ENCODE data around the gene ATG9A. TPM values are rescaled to one million over a fixed set of nuclear protein-coding genes. Genes with fewer than 3 reads are reported as not detected.

Gene ATG9A
- total and polyA plus RNA-seq, 2 of the 8 experiments (the other 6 are each of a cell fraction or from before 2014, with no cell fraction given) = 43.6 to 66.8 TPM

DNA sequence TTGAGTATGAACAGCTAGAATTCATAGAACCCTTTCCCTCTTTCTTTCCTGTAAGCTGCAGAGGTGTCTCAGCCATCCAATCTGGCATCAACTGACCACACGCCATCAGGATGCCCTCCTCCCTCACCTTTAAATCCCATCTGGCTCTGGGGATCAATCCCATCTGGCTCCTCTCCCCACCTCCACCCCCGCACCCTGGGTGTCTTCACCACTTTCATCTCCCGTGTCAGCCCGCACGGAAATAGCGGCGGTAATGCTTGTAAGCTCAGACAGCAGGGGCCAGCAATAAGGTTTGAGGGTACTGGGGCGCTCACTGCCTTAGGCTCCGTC lies 23.1 kb upstream of the ATG9A start:
- H2AK5ac ChIP-seq (ENCODE audit: low read depth, low read length) = no peak overlapping the region
- H3K9me3 ChIP-seq (ENCODE audit: insufficient read depth in 2 of 2, low read depth in 1 of 2, low read length in 1 of 2) = no peaks in the 10 kb centered on the region
- no peak overlapping the region for H3K23ac ChIP-seq (ENCODE audit: insufficient read length)
- no peak overlapping the region for H2BK120ac ChIP-seq (replicated peaks; ENCODE audit: low read depth, low read length)
- 7% methylated on average over 9 of the region's 9 CpGs; no CpG with 5 or more reads in 1 of the 2 experiments for WGBS, 2 experiments (ENCODE audit: extremely low coverage in 1 of 2, insufficient coverage in 1 of 2, insufficient read length in 1 of 2, insufficient replicate concordance in 2 of 2, low coverage in 1 of 2, low lambda C conversion rate in 2 of 2, missing lambda C conversion rate in 1 of 2)
- H2AFZ ChIP-seq (ENCODE audit: low read length) = peak overlapping the region; percentile 14; the same call in 1 of the 2 replicates
- H3K4me1 ChIP-seq (replicated peaks in 1 of 4; ENCODE audit: control insufficient read depth in 3 of 4, insufficient read depth in 4 of 4, low read length in 3 of 4) = peaks cover 5 to 14% (median 9%) of the 10 kb centered on the region in 4 experiments
- H3K4me3 ChIP-seq (ENCODE audit: extremely low read depth in 1 of 4, insufficient read depth in 2 of 4, low read depth in 3 of 4, low read length in 4 of 4) = peak overlapping the region; percentile 46 to 64 (median 57)
- peaks cover 0 to 9% (median 5%) of the 10 kb centered on the region in 4 experiments; a peak in 4 of 8 replicates for H3K36me3 ChIP-seq (ENCODE audit: control insufficient read depth in 2 of 4, insufficient read depth in 4 of 4, low read length in 3 of 4)
- no peak overlapping the region for H2BK12ac ChIP-seq (ENCODE audit: low read depth, low read length)
- peak overlapping the region; percentile 95; the same call in 1 of the 2 replicates for H2BK15ac ChIP-seq (ENCODE audit: low read length)
- H3K9ac ChIP-seq (replicated peaks in 1 of 4; ENCODE audit: extremely low read depth in 1 of 4, low read depth in 3 of 4, low read length in 3 of 4) = peak overlapping the region in 3 of 4 experiments; percentile 17 to 52 (median 20); a peak in 4 of 7 replicates
- POLR2A ChIA-PET (ENCODE audit: partially characterized antibody) = interaction anchor here (0.6 to 14.9 kb wide), 19 partner anchors 7 to 131 kb away, joined by 3 to 190 read pairs (median 6); partner anchors contain the start of genes ABCB6, ANKZF1, ATG9A and CNPPD1
- no peak overlapping the region for H3K4ac ChIP-seq (replicated peaks; ENCODE audit: insufficient read length, low read depth, low read length)
- peak overlapping the region; percentile 84; the same call in 1 of the 2 replicates for H4K8ac ChIP-seq (ENCODE audit: extremely low read depth, insufficient read depth, low read length)
- H4K91ac ChIP-seq (replicated peaks; ENCODE audit: insufficient read length, low read length) = no peak overlapping the region
- FAIRE-seq (no peak), DNase-seq (ENCODE audit: low read depth in 1 of 2, low spot score in 2 of 2) (no peak)
- TF ChIP-seq SUZ12 (IDR thresholded peaks at IDR 0.05; ENCODE audit: low read length) (0 out of 2 replicates have a peak, but pooled peaks have one; percentile 38), CEBPB (IDR thresholded peaks at IDR 0.05; ENCODE audit: low read depth, low read length) (no peak)
- peaks cover 0 to 2% of the 10 kb centered on the region in 2 experiments for H4K20me1 ChIP-seq (replicated peaks in 1 of 2; ENCODE audit: control insufficient read depth in 1 of 2, insufficient read depth in 2 of 2, low read length in 2 of 2)
- H2BK20ac ChIP-seq (ENCODE audit: low read length) = no peak overlapping the region
- no peak overlapping the region for H3K56ac ChIP-seq (replicated peaks; ENCODE audit: insufficient read length, low read depth, low read length)
- H3K23me2 ChIP-seq (ENCODE audit: low read depth, low read length) = peaks cover 17% of the 10 kb centered on the region
- CTCF ChIA-PET (ENCODE audit: partially characterized antibody) = interaction anchor here (0.6 to 6.6 kb wide), 14 partner anchors 9 to 116 kb away, joined by 3 to 118 read pairs (median 3); partner anchors contain the start of genes DNAJB2 and ZFAND2B
- H3K27me3 ChIP-seq (replicated peaks in 1 of 4; ENCODE audit: control insufficient read depth in 3 of 4, extremely low read depth in 1 of 4, insufficient read depth in 3 of 4, low read length in 3 of 4) = peaks cover 16 to 43% (median 35%) of the 10 kb centered on the region in 4 experiments
- H3K4me2 ChIP-seq (ENCODE audit: insufficient read depth in 1 of 2, low read depth in 2 of 2, low read length in 2 of 2) = peak overlapping the region; percentile 85 to 92
- peak overlapping the region; percentile 44; the same call in 1 of the 2 replicates for H2BK5ac ChIP-seq (ENCODE audit: low read depth, low read length)
- no peaks in the 10 kb centered on the region for H3K79me2 ChIP-seq (ENCODE audit: control insufficient read depth in 1 of 2, insufficient read depth in 2 of 2, low read length in 2 of 2)
- H3K18ac ChIP-seq (ENCODE audit: extremely low read depth, low read length) = peak overlapping the region; percentile 25
- H3K27ac ChIP-seq (ENCODE audit: low read depth, low read length) = no peak overlapping the region
- peaks cover 2% of the 10 kb centered on the region; the same call in 1 of the 2 replicates for H3K79me1 ChIP-seq (ENCODE audit: low read depth, low read length)
- no peak overlapping the region for H3K14ac ChIP-seq (ENCODE audit: insufficient read length)
- no peak overlapping the region for H4K5ac ChIP-seq (ENCODE audit: insufficient read length, low read depth, low read length)
